WTC11 (cell line): ENCODE data around the gene MESP2.

Source experiments
- ATF2 ChIP-seq: sonication (generic); formaldehyde crosslinking; IDR thresholded peaks from 2 replicates; pipeline ENCODE4 v1.8.1; 2022; ENCODE audit warnings: low read depth, missing genetic modification reagents, borderline replicate concordance
- CBFB ChIP-seq: sonication (generic); formaldehyde crosslinking; IDR thresholded peaks from 2 replicates; pipeline ENCODE4 v1.8.1; 2022; ENCODE audit warnings: mild to moderate bottlenecking, low read depth, missing genetic modification reagents
- ESRRA ChIP-seq: sonication (generic); formaldehyde crosslinking; IDR thresholded peaks from 2 replicates; pipeline ENCODE4 v1.8.1; 2022; ENCODE audit warnings: mild to moderate bottlenecking, missing genetic modification reagents, borderline replicate concordance
- NR3C1 ChIP-seq: sonication (generic); formaldehyde crosslinking; conservative IDR thresholded peaks from 2 replicates; pipeline ENCODE4 v1.8.1; 2023; ENCODE audit warnings: low read depth, mild to moderate bottlenecking, missing genetic modification reagents
- SP1 ChIP-seq: sonication (generic); formaldehyde crosslinking; conservative IDR thresholded peaks from 2 replicates; pipeline ENCODE4 v1.8.1; 2022; ENCODE audit warnings: missing genetic modification reagents
- USF1 ChIP-seq: sonication (generic); formaldehyde crosslinking; IDR thresholded peaks from 2 replicates; pipeline ENCODE4 v1.8.0; 2022; ENCODE audit warnings: mild to moderate bottlenecking, missing genetic modification reagents
- TF ChIP-seq, protein P1 (sequence below): sonication (generic); formaldehyde crosslinking; IDR thresholded peaks from 2 replicates; pipeline ENCODE4 v1.8.0; 2022; ENCODE audit warnings: mild to moderate bottlenecking, missing genetic modification reagents
- TF ChIP-seq, protein P2 (sequence below): fragments of 200-600 bp; IDR thresholded peaks from 2 replicates; pipeline ENCODE4 v1.8.0; 2022; ENCODE audit warnings: antibody characterized with exemption
- TF ChIP-seq, protein P3 (sequence below): sonication (generic); formaldehyde crosslinking; IDR thresholded peaks from 2 replicates; pipeline ENCODE4 v1.8.1; 2023; ENCODE audit warnings: mild to moderate bottlenecking, missing genetic modification reagents
- TF ChIP-seq, protein P4 (sequence below): sonication (generic); formaldehyde crosslinking; IDR thresholded peaks from 2 replicates; pipeline ENCODE4 v1.8.1; 2022; ENCODE audit warnings: low read depth, mild to moderate bottlenecking, moderate library complexity, missing genetic modification reagents, borderline replicate concordance

- TF ChIP-seq USF1 (CRISPR knock-in tag): no peak
- no peak for TF ChIP-seq NR3C1 (CRISPR knock-in tag)
- TF ChIP-seq, protein P1, sequence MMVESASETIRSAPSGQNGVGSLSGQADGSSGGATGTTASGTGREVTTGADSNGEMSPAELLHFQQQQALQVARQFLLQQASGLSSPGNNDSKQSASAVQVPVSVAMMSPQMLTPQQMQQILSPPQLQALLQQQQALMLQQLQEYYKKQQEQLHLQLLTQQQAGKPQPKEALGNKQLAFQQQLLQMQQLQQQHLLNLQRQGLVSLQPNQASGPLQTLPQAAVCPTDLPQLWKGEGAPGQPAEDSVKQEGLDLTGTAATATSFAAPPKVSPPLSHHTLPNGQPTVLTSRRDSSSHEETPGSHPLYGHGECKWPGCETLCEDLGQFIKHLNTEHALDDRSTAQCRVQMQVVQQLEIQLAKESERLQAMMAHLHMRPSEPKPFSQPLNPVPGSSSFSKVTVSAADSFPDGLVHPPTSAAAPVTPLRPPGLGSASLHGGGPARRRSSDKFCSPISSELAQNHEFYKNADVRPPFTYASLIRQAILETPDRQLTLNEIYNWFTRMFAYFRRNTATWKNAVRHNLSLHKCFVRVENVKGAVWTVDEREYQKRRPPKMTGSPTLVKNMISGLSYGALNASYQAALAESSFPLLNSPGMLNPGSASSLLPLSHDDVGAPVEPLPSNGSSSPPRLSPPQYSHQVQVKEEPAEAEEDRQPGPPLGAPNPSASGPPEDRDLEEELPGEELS (CRISPR knock-in tag): no peak
- TF ChIP-seq, protein P2, sequence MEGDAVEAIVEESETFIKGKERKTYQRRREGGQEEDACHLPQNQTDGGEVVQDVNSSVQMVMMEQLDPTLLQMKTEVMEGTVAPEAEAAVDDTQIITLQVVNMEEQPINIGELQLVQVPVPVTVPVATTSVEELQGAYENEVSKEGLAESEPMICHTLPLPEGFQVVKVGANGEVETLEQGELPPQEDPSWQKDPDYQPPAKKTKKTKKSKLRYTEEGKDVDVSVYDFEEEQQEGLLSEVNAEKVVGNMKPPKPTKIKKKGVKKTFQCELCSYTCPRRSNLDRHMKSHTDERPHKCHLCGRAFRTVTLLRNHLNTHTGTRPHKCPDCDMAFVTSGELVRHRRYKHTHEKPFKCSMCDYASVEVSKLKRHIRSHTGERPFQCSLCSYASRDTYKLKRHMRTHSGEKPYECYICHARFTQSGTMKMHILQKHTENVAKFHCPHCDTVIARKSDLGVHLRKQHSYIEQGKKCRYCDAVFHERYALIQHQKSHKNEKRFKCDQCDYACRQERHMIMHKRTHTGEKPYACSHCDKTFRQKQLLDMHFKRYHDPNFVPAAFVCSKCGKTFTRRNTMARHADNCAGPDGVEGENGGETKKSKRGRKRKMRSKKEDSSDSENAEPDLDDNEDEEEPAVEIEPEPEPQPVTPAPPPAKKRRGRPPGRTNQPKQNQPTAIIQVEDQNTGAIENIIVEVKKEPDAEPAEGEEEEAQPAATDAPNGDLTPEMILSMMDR: no peak
- TF ChIP-seq, protein P3, sequence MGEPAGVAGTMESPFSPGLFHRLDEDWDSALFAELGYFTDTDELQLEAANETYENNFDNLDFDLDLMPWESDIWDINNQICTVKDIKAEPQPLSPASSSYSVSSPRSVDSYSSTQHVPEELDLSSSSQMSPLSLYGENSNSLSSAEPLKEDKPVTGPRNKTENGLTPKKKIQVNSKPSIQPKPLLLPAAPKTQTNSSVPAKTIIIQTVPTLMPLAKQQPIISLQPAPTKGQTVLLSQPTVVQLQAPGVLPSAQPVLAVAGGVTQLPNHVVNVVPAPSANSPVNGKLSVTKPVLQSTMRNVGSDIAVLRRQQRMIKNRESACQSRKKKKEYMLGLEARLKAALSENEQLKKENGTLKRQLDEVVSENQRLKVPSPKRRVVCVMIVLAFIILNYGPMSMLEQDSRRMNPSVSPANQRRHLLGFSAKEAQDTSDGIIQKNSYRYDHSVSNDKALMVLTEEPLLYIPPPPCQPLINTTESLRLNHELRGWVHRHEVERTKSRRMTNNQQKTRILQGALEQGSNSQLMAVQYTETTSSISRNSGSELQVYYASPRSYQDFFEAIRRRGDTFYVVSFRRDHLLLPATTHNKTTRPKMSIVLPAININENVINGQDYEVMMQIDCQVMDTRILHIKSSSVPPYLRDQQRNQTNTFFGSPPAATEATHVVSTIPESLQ (CRISPR knock-in tag): no peak
- no peak for TF ChIP-seq CBFB (CRISPR knock-in tag)
- TF ChIP-seq, protein P4, sequence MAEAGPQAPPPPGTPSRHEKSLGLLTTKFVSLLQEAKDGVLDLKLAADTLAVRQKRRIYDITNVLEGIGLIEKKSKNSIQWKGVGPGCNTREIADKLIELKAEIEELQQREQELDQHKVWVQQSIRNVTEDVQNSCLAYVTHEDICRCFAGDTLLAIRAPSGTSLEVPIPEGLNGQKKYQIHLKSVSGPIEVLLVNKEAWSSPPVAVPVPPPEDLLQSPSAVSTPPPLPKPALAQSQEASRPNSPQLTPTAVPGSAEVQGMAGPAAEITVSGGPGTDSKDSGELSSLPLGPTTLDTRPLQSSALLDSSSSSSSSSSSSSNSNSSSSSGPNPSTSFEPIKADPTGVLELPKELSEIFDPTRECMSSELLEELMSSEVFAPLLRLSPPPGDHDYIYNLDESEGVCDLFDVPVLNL (CRISPR knock-in tag): no peak
- TF ChIP-seq ESRRA (CRISPR knock-in tag): no peak
- no peak for TF ChIP-seq SP1 (CRISPR knock-in tag)
- no peak for TF ChIP-seq ATF2 (CRISPR knock-in tag)
These were observed 21.6 kb upstream of the MESP2 start for GRCh38 chr15:89754361-89755154.
